ENCODE data around the gene MLLT1. TPM values are rescaled to one million over a fixed set of nuclear protein-coding genes. Genes with fewer than 3 reads are reported as not detected.

The MLLT1 gene
- total RNA-seq, 1 donor from 2014 or later = 5.6 TPM

DNA sequence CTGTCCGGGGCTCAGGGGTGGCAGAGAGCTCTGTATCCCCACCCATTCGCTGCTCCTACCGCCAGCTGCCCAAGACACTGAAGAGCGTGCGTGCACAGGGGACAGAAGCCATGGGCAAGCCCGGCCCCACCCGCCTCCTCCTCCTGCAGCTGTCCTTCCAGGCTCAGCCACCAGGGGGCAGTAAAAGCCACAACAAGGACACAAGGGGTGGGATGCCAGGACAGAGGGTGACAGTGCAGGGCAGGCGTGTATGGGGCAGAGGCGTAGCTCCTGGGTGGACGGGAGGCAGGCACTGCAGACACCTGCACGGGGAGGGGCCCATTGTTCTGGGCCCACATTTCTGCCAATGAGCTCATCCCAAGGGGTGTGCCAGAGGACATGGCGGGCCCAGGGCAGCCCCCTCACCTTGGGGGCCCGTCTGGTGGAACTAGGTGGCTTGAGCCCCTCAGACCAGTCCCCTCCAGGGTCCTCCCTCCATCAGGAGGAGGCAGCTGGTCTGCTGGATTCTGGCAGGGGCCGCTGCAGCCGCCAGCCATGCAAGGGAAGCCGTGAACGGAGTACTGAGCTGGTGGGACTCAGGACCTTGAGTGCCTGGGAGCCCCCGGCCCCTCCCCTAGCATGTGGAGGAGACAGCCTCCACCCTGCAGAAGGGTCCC lies 61.2 kb downstream of the MLLT1 start:
- DNase-seq (ENCODE audit: low spot score) = peak; percentile 89
- Histone ChIP-seq H3K79me2 (ENCODE audit: low read depth) (no peaks in the 10 kb centered on the region), H3K36me3 (no peaks in the 10 kb centered on the region), H2AFZ (replicated peaks) (no peak overlapping the region), H3F3A (ENCODE audit: low read depth) (no peaks in the 10 kb centered on the region), H3K9me3 (ENCODE audit: low read depth) (no peaks in the 10 kb centered on the region), H3K9ac (no peak overlapping the region), H3K27ac (peak overlapping the region; percentile 86), H3K4me2 (no peak overlapping the region), H3K4me1 (peaks cover 19% of the 10 kb centered on the region), H4K20me1 (ENCODE audit: low read depth) (peaks cover 6% of the 10 kb centered on the region), H3K27me3 (no peaks in the 10 kb centered on the region), H3K4me3 (no peak overlapping the region)
- Mint-ChIP-seq H3K27me3 (ENCODE audit: insufficient read depth, low read depth) (peaks cover 3% of the 10 kb centered on the region), H3K27ac (peak overlapping the region; percentile 96), H3K36me3 (peaks cover 2% of the 10 kb centered on the region), H3K4me3 (peak overlapping the region; percentile 74), H3K4me1 (peaks cover 15% of the 10 kb centered on the region), H3K9me3 (no peaks in the 10 kb centered on the region)
- TF ChIP-seq, protein P1, sequence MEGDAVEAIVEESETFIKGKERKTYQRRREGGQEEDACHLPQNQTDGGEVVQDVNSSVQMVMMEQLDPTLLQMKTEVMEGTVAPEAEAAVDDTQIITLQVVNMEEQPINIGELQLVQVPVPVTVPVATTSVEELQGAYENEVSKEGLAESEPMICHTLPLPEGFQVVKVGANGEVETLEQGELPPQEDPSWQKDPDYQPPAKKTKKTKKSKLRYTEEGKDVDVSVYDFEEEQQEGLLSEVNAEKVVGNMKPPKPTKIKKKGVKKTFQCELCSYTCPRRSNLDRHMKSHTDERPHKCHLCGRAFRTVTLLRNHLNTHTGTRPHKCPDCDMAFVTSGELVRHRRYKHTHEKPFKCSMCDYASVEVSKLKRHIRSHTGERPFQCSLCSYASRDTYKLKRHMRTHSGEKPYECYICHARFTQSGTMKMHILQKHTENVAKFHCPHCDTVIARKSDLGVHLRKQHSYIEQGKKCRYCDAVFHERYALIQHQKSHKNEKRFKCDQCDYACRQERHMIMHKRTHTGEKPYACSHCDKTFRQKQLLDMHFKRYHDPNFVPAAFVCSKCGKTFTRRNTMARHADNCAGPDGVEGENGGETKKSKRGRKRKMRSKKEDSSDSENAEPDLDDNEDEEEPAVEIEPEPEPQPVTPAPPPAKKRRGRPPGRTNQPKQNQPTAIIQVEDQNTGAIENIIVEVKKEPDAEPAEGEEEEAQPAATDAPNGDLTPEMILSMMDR (IDR thresholded peaks at IDR 0.05) = peak; percentile 90
- TF ChIP-seq EZH2phosphoT487 (IDR thresholded peaks at IDR 0.05) = no peak
- no peak for TF ChIP-seq EZH2 (IDR thresholded peaks at IDR 0.05)

DNA sequence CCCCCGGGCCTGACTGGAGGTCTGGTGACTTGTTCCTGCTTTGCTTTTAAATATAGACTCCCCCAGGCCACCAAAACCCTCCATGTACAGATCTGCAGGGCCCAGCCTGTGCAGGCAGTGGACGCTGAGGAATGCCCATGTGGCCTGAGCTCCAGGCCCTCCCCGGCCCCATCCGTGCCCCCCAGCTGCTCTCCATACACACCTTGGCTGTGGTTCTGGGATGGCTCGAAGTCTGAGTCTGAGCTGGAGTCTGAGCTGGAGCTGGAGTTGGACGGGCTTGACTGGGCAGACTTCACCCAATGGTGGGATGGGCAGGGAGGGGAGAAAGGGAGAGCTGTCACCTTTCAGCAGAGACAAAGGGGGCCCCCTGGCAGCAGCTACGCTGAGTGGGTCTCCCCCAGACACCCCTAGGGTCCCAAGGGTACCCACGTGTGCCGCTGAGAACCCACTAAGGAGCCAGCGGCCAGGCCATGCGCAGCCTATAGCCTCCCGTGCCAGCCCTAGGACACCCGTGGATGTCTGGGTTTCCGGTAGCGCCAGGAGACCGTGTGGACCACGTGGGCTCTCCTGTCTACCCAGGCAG lies 61.9 kb downstream of the MLLT1 start:
- Histone ChIP-seq H4K20me1 (ENCODE audit: low read depth) (peaks cover 6% of the 10 kb centered on the region), H3K36me3 (no peaks in the 10 kb centered on the region), H2AFZ (replicated peaks) (no peak overlapping the region), H3K4me2 (peak overlapping the region; percentile 66), H3F3A (ENCODE audit: low read depth) (no peaks in the 10 kb centered on the region), H3K27me3 (no peaks in the 10 kb centered on the region), H3K27ac (peak overlapping the region; percentile 86), H3K79me2 (ENCODE audit: low read depth) (no peaks in the 10 kb centered on the region), H3K9ac (no peak overlapping the region), H3K4me1 (peaks cover 19% of the 10 kb centered on the region), H3K9me3 (ENCODE audit: low read depth) (no peaks in the 10 kb centered on the region), H3K4me3 (no peak overlapping the region)
- Mint-ChIP-seq H3K27ac (peak overlapping the region; percentile 100), H3K9me3 (no peaks in the 10 kb centered on the region), H3K4me1 (peaks cover 15% of the 10 kb centered on the region), H3K36me3 (peaks cover 2% of the 10 kb centered on the region), H3K27me3 (ENCODE audit: insufficient read depth, low read depth) (peaks cover 3% of the 10 kb centered on the region), H3K4me3 (peak overlapping the region; percentile 74)
- DNase-seq (ENCODE audit: low spot score) = no peak
- TF ChIP-seq EZH2phosphoT487 (IDR thresholded peaks at IDR 0.05) = no peak
- TF ChIP-seq EZH2 (IDR thresholded peaks at IDR 0.05) = no peak
- TF ChIP-seq, protein P1 (IDR thresholded peaks at IDR 0.05) = no peak

DNA sequence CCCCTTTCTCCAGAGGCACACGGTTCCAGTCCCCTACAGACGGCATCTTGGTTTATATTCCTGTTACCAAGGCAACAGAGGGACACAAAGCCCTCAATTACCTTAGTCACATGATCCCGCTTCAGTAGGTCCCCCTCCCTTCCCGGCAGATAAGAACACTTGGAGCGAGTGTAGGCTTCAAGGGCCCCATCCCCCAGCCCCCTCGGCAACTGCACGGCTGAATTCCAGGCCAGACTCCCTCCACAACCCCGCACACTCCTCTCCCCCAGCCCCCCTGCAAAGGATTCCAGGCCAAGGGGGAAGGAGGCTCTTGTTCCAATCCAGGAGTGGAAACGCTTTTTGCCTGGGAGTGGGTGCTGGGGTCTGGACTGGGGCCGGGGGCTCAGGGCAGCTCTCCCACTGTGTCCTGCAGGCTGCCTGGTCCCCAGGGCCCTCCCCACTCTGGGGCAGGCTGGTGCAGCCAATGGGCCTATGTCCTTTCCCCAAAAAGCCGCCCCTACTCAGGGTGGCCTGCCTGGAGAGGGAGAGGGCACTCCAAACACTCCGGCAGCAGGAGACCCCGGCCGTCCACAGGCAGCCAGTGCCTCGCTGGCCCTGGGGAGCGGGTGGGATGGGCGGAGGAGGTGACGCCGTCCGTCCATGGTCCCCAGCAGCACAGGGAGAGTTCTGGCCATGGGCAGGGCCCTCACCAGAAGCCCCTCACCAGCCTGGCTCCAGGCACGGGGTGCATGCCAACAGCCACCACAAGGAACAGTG lies 62.6 kb downstream of the MLLT1 start:
- Mint-ChIP-seq H3K27ac (peak overlapping the region; percentile 100), H3K9me3 (no peaks in the 10 kb centered on the region), H3K4me1 (peaks cover 15% of the 10 kb centered on the region), H3K36me3 (peaks cover 4% of the 10 kb centered on the region), H3K4me3 (peak overlapping the region; percentile 88), H3K27me3 (ENCODE audit: insufficient read depth, low read depth) (peaks cover 3% of the 10 kb centered on the region)
- Histone ChIP-seq H3K4me2 (peak overlapping the region; percentile 66), H3K4me1 (peaks cover 19% of the 10 kb centered on the region), H3K79me2 (ENCODE audit: low read depth) (no peaks in the 10 kb centered on the region), H3K27ac (peak overlapping the region; percentile 86), H3K4me3 (peak overlapping the region; percentile 36), H2AFZ (replicated peaks) (no peak overlapping the region), H3F3A (ENCODE audit: low read depth) (no peaks in the 10 kb centered on the region), H3K36me3 (no peaks in the 10 kb centered on the region), H3K27me3 (no peaks in the 10 kb centered on the region), H3K9ac (peak overlapping the region; percentile 32), H4K20me1 (ENCODE audit: low read depth) (peaks cover 6% of the 10 kb centered on the region), H3K9me3 (ENCODE audit: low read depth) (no peaks in the 10 kb centered on the region)
- TF ChIP-seq EZH2phosphoT487 (IDR thresholded peaks at IDR 0.05) = no peak
- no peak for TF ChIP-seq EZH2 (IDR thresholded peaks at IDR 0.05)
- TF ChIP-seq, protein P1 (IDR thresholded peaks at IDR 0.05) = no peak
- DNase-seq (ENCODE audit: low spot score) = peak; percentile 94
